Endometrial microvascular endothelial cells (primary cell): ENCODE data around the gene PAX5. TPM values are rescaled to one million over a fixed set of nuclear protein-coding genes. Genes with fewer than 3 reads are reported as not detected.

Experiments used
- total RNA-seq: library from RNA; depleted of rRNA; stranded (reverse); fragments of >200 nt; gene quantifications from one replicate; pipeline ENCODE4 v1.2.3, GENCODE V29; 2015; ENCODE audit errors: inconsistent ontology term

PAX5 gene
- total RNA-seq, 1 donor from 2014 or later = not detected

Other genes starting within 250 kb of the PAX5 start
- gene ZCCHC7, start 86.3 kb upstream of the PAX5 start, total RNA-seq = 8.3 TPM